ENCODE data around the gene PPP2R5C. TPM values are rescaled to one million over a fixed set of nuclear protein-coding genes. Genes with fewer than 3 reads are reported as not detected.

PPP2R5C gene
- total and polyA plus RNA-seq, 11 donors: 99.4 to 248 (median 204) TPM

GRCh38 chr14:101852785-101853184, 91.3 kb downstream of the PPP2R5C start:
- H3K4me3 ChIP-seq: no peak overlapping the region
- H3K9me3 ChIP-seq: no peaks in the 10 kb centered on the region
- peaks cover 6 to 93% (median 79%) of the 10 kb centered on the region in 12 donors for H3K4me1 ChIP-seq
- no peaks in the 10 kb centered on the region for H3K27me3 ChIP-seq
- no peak for ATAC-seq
- H3K27ac ChIP-seq: peak overlapping the region in 3 of 12 donors; percentile 22 to 83 (median 78)
- intact Hi-C loops (cut with DNase I): no loop called here
- H3K36me3 ChIP-seq: peaks cover 0 to 13% (median 11%) of the 10 kb centered on the region in 9 donors
- TF ChIP-seq CTCF (IDR thresholded peaks at IDR 0.05) (no peak), POLR2A (IDR thresholded peaks at IDR 0.05) (no peak)
- WGBS, 4 donors: 92 to 93% (median 93%) methylated on average over 5 of the region's 5 CpGs
- DNase-seq: no peak

- Histone ChIP-seq H3K36me3 (peaks cover 0 to 20% (median 14%) of the 10 kb centered on the region in 9 donors), H3K27ac (peak overlapping the region in 11 of 12 donors; percentile 31 to 85 (median 60)), H3K4me1 (peaks cover 5 to 96% (median 78%) of the 10 kb centered on the region in 12 donors), H3K4me3 (no peak overlapping the region), H3K9me3 (no peaks in the 10 kb centered on the region), H3K27me3 (no peaks in the 10 kb centered on the region)
- no peak for TF ChIP-seq CTCF (IDR thresholded peaks at IDR 0.05)
- no peak for TF ChIP-seq POLR2A (IDR thresholded peaks at IDR 0.05)
- intact Hi-C loops (cut with DNase I): no loop called here
- 54 to 73% (median 60%) methylated on average over 15 of the region's 15 CpGs for WGBS, 4 donors
- ATAC-seq: peak; percentile 15 to 43 (median 26)
- DNase-seq: no peak
These were observed 92.0 kb downstream of the PPP2R5C start for GRCh38 chr14:101853455-101854018.

GRCh38 chr14:101854366-101854765, 92.9 kb downstream of the PPP2R5C start:
- ATAC-seq (peak in 2 of 4 donors; percentile 10 to 23), DNase-seq (no peak)
- intact Hi-C loops (cut with DNase I): no loop called here
- TF ChIP-seq CTCF (IDR thresholded peaks at IDR 0.05) (no peak), POLR2A (IDR thresholded peaks at IDR 0.05) (no peak)
- peak overlapping the region in 11 of 12 donors; percentile 31 to 85 (median 60) for H3K27ac ChIP-seq
- peaks cover 4 to 95% (median 75%) of the 10 kb centered on the region in 12 donors for H3K4me1 ChIP-seq
- WGBS, 4 donors: 47 to 51% (median 50%) methylated on average over 5 of the region's 5 CpGs
- H3K36me3 ChIP-seq: peaks cover 0 to 28% (median 14%) of the 10 kb centered on the region in 9 donors
- H3K27me3 ChIP-seq: no peaks in the 10 kb centered on the region
- H3K4me3 ChIP-seq: no peak overlapping the region
- H3K9me3 ChIP-seq: no peaks in the 10 kb centered on the region

GRCh38 chr14:101855958-101856357, 94.4 kb downstream of the PPP2R5C start:
- Histone ChIP-seq H3K36me3 (peaks cover 0 to 39% (median 14%) of the 10 kb centered on the region in 9 donors), H3K4me3 (no peak overlapping the region), H3K4me1 (peaks cover 4 to 89% (median 64%) of the 10 kb centered on the region in 12 donors), H3K9me3 (no peaks in the 10 kb centered on the region), H3K27me3 (no peaks in the 10 kb centered on the region), H3K27ac (peak overlapping the region in 11 of 12 donors; percentile 16 to 85 (median 58))
- TF ChIP-seq CTCF (IDR thresholded peaks at IDR 0.05) (no peak), POLR2A (IDR thresholded peaks at IDR 0.05) (no peak)
- intact Hi-C loops (cut with DNase I): no loop called here
- 48 to 63% (median 52%) methylated on average over 5 of the region's 5 CpGs for WGBS, 4 donors
- DNase-seq (no peak), ATAC-seq (peak in 2 of 4 donors; percentile 2 to 14)
